A549 (cell line): Measurements from ENCODE around the gene CALN1. TPM values are rescaled to one million over a fixed set of nuclear protein-coding genes. Genes with fewer than 3 reads are reported as not detected.

Source experiments
- ATAC-seq, 2 experiments: fragments of 200-7000 bp in 1 of 2; fragments of >200 bp in 1 of 2; cut with Nextera tagmentation in 1 of 2; cut with Tn5 transposase in 1 of 2; 3 replicates each; pipeline versions ENCODE4 v1.8.0 to v1.9.1; 2018 to 2020; ENCODE audit warnings: mild to moderate bottlenecking in 1 of 2, moderate library complexity in 1 of 2
- CTCF ChIA-PET: fragments of 300-600 bp; sonication (Branson Sonifier 250); formaldehyde crosslinking; extraction: SDS; loops from one replicate; lab custom pipeline; 2021; ENCODE audit warnings: antibody characterized with exemption, inconsistent platforms; lab: Yijun Ruan, JAX
- POLR2A ChIA-PET: fragments of 350-600 bp; formaldehyde crosslinking; extraction: SDS; loops from one replicate; lab custom pipeline; 2021; ENCODE audit warnings: antibody characterized with exemption, inconsistent platforms; lab: Yijun Ruan, JAX
- DNase-seq, 2 experiments: peaks; one replicate each; pipeline versions ENCODE4 v3.0.0 to v3.0.0-alpha.2; 2011 to 2016; ENCODE audit warnings: low read depth in 1 of 2, low spot score in 1 of 2
- FAIRE-seq: peaks from 2 replicates; lab custom pipeline; 2011; peaks lifted over from hg19 to GRCh38; lab: Jason Lieb, UNC
- H3K27ac ChIP-seq, 2 experiments: fragments of >200 bp; sonication (Bioruptor Twin); formaldehyde crosslinking; 3 replicates each; pipeline ENCODE4 v1.5.1; 2016 to 2017
- H3K4me1 ChIP-seq: fragments of >200 bp; sonication (Bioruptor Twin); formaldehyde crosslinking; 3 replicates; pipeline ENCODE4 v1.6.1; 2016
- H3K4me2 ChIP-seq: fragments of >200 bp; sonication (Bioruptor Twin); formaldehyde crosslinking; 3 replicates; pipeline ENCODE4 v1.6.1; 2016
- H3K4me3 ChIP-seq: fragments of >200 bp; sonication (Bioruptor Twin); formaldehyde crosslinking; 3 replicates; pipeline ENCODE4 v1.5.1; 2016
- H3K9me3 ChIP-seq: fragments of >200 bp; sonication (Bioruptor Twin); formaldehyde crosslinking; 3 replicates; pipeline ENCODE4 v1.6.1; 2016
- CBX2 ChIP-seq: fragments of 200-600 bp; sonication (generic); IDR thresholded peaks from 2 replicates; pipeline ENCODE4 v1.6.1; 2016; ENCODE audit warnings: low read depth, mild to moderate bottlenecking, borderline replicate concordance
- CBX8 ChIP-seq: fragments of 200-600 bp; sonication (generic); IDR thresholded peaks from 2 replicates; pipeline ENCODE4 v1.6.1; 2016
- CHD2 ChIP-seq: fragments of 150-350 bp; IDR thresholded peaks from 2 replicates; pipeline ENCODE4 v1.6.1; 2014; ENCODE audit warnings: low read length; ENCODE audit not compliant: partially characterized antibody
- ELK1 ChIP-seq: fragments of 150-350 bp; IDR thresholded peaks from 2 replicates; pipeline ENCODE4 v1.6.1; 2014; ENCODE audit warnings: low read depth, mild to moderate bottlenecking, low read length
- FOXS1 ChIP-seq: fragments of 250-450 bp; sonication (Bioruptor Pico); IDR thresholded peaks from 2 replicates; pipeline ENCODE4 v1.5.0; 2020; ENCODE audit warnings: mild to moderate bottlenecking, moderate library complexity
- GATA3 ChIP-seq: IDR thresholded peaks from 2 replicates; pipeline ENCODE4 v1.6.1; 2012; ENCODE audit warnings: borderline replicate concordance
- HEYL ChIP-seq: fragments of 250-450 bp; sonication (Bioruptor Pico); IDR thresholded peaks from 2 replicates; pipeline ENCODE4 v1.8.0; 2021; ENCODE audit warnings: mild to moderate bottlenecking, moderate library complexity
- HOXB5 ChIP-seq: fragments of 250-450 bp; sonication (Bioruptor Pico); IDR thresholded peaks from 2 replicates; pipeline ENCODE4 v1.5.0; 2020; ENCODE audit warnings: mild to moderate bottlenecking, moderate library complexity
- JUN ChIP-seq, 2 experiments: fragments of >200 bp; sonication (Bioruptor Twin); formaldehyde crosslinking; IDR thresholded peaks; 2 replicates in 1 of 2; 3 replicates in 1 of 2; pipeline ENCODE4 v1.6.1; 2016 to 2017
- JUNB ChIP-seq: fragments of >200 bp; sonication (Bioruptor Twin); formaldehyde crosslinking; IDR thresholded peaks from 2 replicates; pipeline ENCODE4 v1.6.1; 2016
- MAFK ChIP-seq: fragments of 450-650 bp; IDR thresholded peaks from 2 replicates; pipeline ENCODE4 v1.6.1; 2014; ENCODE audit not compliant: partially characterized antibody
- MAZ ChIP-seq: fragments of 150-350 bp; IDR thresholded peaks from 2 replicates; pipeline ENCODE4 v1.6.1; 2014; ENCODE audit warnings: antibody characterized with exemption, low read depth, low read length, borderline replicate concordance
- NFE2L2 ChIP-seq: fragments of 150-350 bp; conservative IDR thresholded peaks from 2 replicates; pipeline ENCODE4 v1.6.1; 2014; ENCODE audit warnings: low read length
- NPAS2 ChIP-seq: fragments of 250-450 bp; sonication (Bioruptor Pico); IDR thresholded peaks from 2 replicates; pipeline ENCODE4 v1.8.0; 2022; ENCODE audit warnings: mild to moderate bottlenecking, moderate library complexity, borderline replicate concordance
- NR3C1 ChIP-seq: fragments of >200 bp; sonication (Bioruptor Twin); formaldehyde crosslinking; IDR thresholded peaks from 3 replicates; pipeline ENCODE4 v1.6.1; 2017
- POLR2AphosphoS2 ChIP-seq: conservative IDR thresholded peaks from 2 replicates; pipeline ENCODE4 v1.6.1; 2012; ENCODE audit warnings: low read length, improper control_type of control experiment, inconsistent platforms
- RARB ChIP-seq: fragments of 250-450 bp; sonication (Bioruptor Pico); IDR thresholded peaks from 2 replicates; pipeline ENCODE4 v1.8.0; 2021; ENCODE audit warnings: mild to moderate bottlenecking, moderate library complexity
- REST ChIP-seq: fragments of 200-600 bp; sonication (generic); IDR thresholded peaks from 2 replicates; pipeline ENCODE4 v1.6.1; 2016; ENCODE audit warnings: antibody characterized with exemption, mild to moderate bottlenecking, moderate library complexity
- RFX5 ChIP-seq: fragments of 450-650 bp; IDR thresholded peaks from 2 replicates; pipeline ENCODE4 v1.7.1; 2014; ENCODE audit warnings: antibody characterized with exemption, mild to moderate bottlenecking, moderate library complexity
- SREBF2 ChIP-seq: fragments of 450-650 bp; IDR thresholded peaks from 2 replicates; pipeline ENCODE4 v1.6.1; 2014; ENCODE audit warnings: mild to moderate bottlenecking, moderate library complexity
- ZSCAN20 ChIP-seq: fragments of 250-450 bp; sonication (Bioruptor Pico); IDR thresholded peaks from 2 replicates; pipeline ENCODE4 v1.8.0; 2022; ENCODE audit warnings: mild to moderate bottlenecking, moderate library complexity
- WGBS: methylation state at CpG from one replicate; pipeline ENCODE4 v1.1.6; 2017; ENCODE audit errors: missing lambda C conversion rate; 5-methylcytosine and 5-hydroxymethylcytosine counted together
- polyA plus RNA-seq, 4 experiments: library from polyadenylated mRNA; depleted of rRNA in 3 of 4; stranded (reverse); fragments of >200 nt; fragmentation: RNase III in 1 of 4; extraction: RNeasy Plus Mini Kit Qiagen cat#74134 plus additional on column Dnase treatment in 1 of 4; gene quantifications; 2 replicates in 3 of 4; 3 replicates in 1 of 4; pipeline ENCODE4 v1.2.3, GENCODE V29; 2011 to 2017
- TF ChIP-seq, protein P1 (sequence below): fragments of >200 bp; sonication (Bioruptor Twin); formaldehyde crosslinking; IDR thresholded peaks from 3 replicates; pipeline ENCODE4 v1.6.1; 2016
- TF ChIP-seq, protein P2 (sequence below): fragments of >200 bp; sonication (Bioruptor Twin); formaldehyde crosslinking; IDR thresholded peaks from 2 replicates; pipeline ENCODE4 v1.6.1; 2016
- TF ChIP-seq, protein P3 (sequence below): fragments of 250-450 bp; sonication (Bioruptor Pico); IDR thresholded peaks from 2 replicates; pipeline ENCODE4 v1.5.0; 2021; ENCODE audit warnings: mild to moderate bottlenecking, moderate library complexity, borderline replicate concordance

CALN1 gene
- polyA plus RNA-seq, 2 of the 4 experiments (the other 2 are of a cell fraction), result not detected

- TF ChIP-seq GATA3 (no peak), CBX2 (no peak), RARB (CRISPR knock-in tag) (no peak), MAZ (no peak), HEYL (CRISPR knock-in tag) (no peak), CBX8 (no peak), SREBF2 (no peak), CHD2 (no peak)
- TF ChIP-seq, protein P1, sequence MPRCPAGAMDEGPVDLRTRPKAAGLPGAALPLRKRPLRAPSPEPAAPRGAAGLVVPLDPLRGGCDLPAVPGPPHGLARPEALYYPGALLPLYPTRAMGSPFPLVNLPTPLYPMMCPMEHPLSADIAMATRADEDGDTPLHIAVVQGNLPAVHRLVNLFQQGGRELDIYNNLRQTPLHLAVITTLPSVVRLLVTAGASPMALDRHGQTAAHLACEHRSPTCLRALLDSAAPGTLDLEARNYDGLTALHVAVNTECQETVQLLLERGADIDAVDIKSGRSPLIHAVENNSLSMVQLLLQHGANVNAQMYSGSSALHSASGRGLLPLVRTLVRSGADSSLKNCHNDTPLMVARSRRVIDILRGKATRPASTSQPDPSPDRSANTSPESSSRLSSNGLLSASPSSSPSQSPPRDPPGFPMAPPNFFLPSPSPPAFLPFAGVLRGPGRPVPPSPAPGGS, result no peak
- TF ChIP-seq, all 56 proteins: peak for 0
Observed at GRCh38 chr7:72042855-72043254, 369.3 kb downstream of the CALN1 start (continued).

DNA sequence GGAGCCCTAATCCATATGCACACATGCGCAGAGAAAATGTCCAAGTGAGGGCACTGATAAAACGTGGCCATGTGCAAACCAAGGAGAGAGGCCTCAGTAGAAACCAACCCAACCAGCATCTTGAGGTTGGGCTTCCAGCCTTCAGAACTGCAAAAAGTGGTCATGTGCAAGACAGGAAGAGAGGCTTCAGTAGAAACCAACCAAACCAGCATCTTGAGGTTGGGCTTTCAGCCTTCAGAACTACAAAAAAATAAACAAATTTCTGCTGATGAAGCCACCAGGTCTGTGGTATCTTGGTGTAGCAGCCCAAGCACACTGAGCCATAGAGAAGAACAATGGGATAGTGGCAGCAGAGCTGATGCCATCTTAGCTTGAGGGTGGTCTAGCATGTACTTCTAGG, 371.5 kb downstream of the CALN1 start:
- Histone ChIP-seq H3K4me1 (no peaks in the 10 kb centered on the region), H3K4me3 (no peak overlapping the region), H3K4me2 (no peak overlapping the region), H3K27ac (no peak overlapping the region), H3K9me3 (no peaks in the 10 kb centered on the region)
- FAIRE-seq (no peak), ATAC-seq (no peak), DNase-seq (no peak)
- no peak for TF ChIP-seq MAFK
- TF ChIP-seq NR3C1, result no peak
- no peak for TF ChIP-seq POLR2AphosphoS2
- no peak for TF ChIP-seq CBX2
- no peak for TF ChIP-seq JUN (IDR thresholded peaks at IDR 0.05)
- no peak for TF ChIP-seq NFE2L2
- TF ChIP-seq ZSCAN20 (CRISPR knock-in tag), result no peak
- TF ChIP-seq, protein P2, sequence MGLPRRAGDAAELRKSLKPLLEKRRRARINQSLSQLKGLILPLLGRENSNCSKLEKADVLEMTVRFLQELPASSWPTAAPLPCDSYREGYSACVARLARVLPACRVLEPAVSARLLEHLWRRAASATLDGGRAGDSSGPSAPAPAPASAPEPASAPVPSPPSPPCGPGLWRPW, result no peak
- 40% methylated on average over 2 of the region's 2 CpGs for WGBS
- ChIA-PET CTCF (interaction anchor here (0.6 kb wide), 1 partner anchor 212 kb away, joined by 3 read pairs; no protein-coding TSS in a partner anchor), POLR2A (no interaction called here)

- H3K27ac ChIP-seq, result no peak overlapping the region
- FAIRE-seq, result no peak
- no peak for DNase-seq
- no peaks in the 10 kb centered on the region for H3K4me1 ChIP-seq
- no peak overlapping the region for H3K4me2 ChIP-seq
- WGBS, result 3% methylated on average over 1 of the region's 1 CpG
- ChIA-PET CTCF (no interaction called here), POLR2A (no interaction called here)
- ATAC-seq, result no peak
- TF ChIP-seq ELK1 (no peak), HOXB5 (no peak), RFX5 (no peak), GATA3 (no peak), NPAS2 (CRISPR knock-in tag) (no peak)
- H3K9me3 ChIP-seq, result no peaks in the 10 kb centered on the region
- H3K4me3 ChIP-seq, result no peak overlapping the region
Observed at GRCh38 chr7:72039460-72039859, 372.7 kb downstream of the CALN1 start.

- Histone ChIP-seq H3K4me2 (no peak overlapping the region), H3K4me3 (no peak overlapping the region), H3K9me3 (no peaks in the 10 kb centered on the region), H3K4me1 (no peaks in the 10 kb centered on the region), H3K27ac (no peak overlapping the region)
- WGBS, result 11% methylated on average over 5 of the region's 5 CpGs
- FAIRE-seq (no peak), ATAC-seq (no peak), DNase-seq (no peak)
- ChIA-PET POLR2A (no interaction called here), CTCF (no interaction called here)
- TF ChIP-seq JUNB (no peak), CHD2 (no peak), FOXS1 (CRISPR knock-in tag) (no peak), SREBF2 (no peak), REST (no peak)
- TF ChIP-seq, protein P3, sequence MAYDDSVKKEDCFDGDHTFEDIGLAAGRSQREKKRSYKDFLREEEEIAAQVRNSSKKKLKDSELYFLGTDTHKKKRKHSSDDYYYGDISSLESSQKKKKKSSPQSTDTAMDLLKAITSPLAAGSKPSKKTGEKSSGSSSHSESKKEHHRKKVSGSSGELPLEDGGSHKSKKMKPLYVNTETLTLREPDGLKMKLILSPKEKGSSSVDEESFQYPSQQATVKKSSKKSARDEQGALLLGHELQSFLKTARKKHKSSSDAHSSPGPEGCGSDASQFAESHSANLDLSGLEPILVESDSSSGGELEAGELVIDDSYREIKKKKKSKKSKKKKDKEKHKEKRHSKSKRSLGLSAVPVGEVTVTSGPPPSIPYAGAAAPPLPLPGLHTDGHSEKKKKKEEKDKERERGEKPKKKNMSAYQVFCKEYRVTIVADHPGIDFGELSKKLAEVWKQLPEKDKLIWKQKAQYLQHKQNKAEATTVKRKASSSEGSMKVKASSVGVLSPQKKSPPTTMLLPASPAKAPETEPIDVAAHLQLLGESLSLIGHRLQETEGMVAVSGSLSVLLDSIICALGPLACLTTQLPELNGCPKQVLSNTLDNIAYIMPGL (CRISPR knock-in tag), result no peak
Observed at GRCh38 chr7:72038022-72038732, 374.0 kb downstream of the CALN1 start.
